SK-N-MC (cell line): ENCODE results near the gene LTN1.

Source experiments
- EZH2 ChIP-seq: fragments of 200-600 bp; sonication (generic); IDR thresholded peaks from one replicate; pipeline ENCODE4 v1.6.1; 2017; ENCODE audit warnings: antibody characterized with exemption
- POLR2AphosphoS5 ChIP-seq: IDR thresholded peaks from 2 replicates; pipeline ENCODE4 v1.6.1; 2012; ENCODE audit warnings: mild to moderate bottlenecking, low read depth, low read length, borderline replicate concordance

GRCh38 chr21:28900481-28900880 lies 92.2 kb downstream of the LTN1 start:
- TF ChIP-seq POLR2AphosphoS5 (no peak), EZH2 (no peak)
